ENCODE data around the gene FARS2.
"Not testable (repeated sequence)": the region's sequence is repeated elsewhere in the genome, so short reads cannot be mapped to it uniquely, and the experiment has no call there.

The FARS2 gene

GRCh38 chr6:5645328-5646290 lies 384.3 kb downstream of the FARS2 start:
- no peak for DNase-seq

DNA sequence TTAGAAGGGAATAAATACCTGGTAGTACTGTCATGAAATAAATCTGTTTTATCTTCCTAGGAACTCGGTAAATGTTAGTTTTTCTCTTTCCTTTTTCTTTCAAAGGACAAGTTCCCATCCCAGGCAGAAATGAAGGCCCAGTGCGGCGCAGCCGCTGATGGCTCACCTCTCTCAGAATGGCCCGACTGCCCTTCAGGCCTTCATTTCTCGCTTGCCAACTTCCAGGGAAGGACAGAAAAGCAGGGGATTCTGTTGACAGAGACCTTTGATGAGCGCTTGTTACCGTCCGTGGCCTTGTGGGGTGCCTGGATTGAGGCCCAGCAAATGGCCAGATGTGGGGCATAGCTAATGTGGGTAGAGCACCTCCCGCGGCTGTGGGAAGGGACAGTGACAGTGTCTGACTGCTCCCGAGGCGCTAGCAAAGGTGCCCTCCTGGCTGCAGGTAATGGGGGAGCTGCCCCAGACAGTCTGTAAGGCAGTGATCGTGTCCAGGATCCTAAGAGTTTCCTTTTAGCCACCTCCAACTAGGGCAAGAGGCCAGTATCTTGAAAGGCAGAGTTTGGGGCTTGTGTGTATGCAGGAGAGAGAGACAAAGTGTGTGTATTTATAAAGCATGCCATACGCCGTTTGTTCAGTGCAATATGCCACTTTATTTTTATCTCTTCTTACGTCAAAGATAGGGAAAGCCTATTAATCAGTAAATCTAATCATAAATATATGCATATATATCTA lies 391.3 kb downstream of the FARS2 start:
- DNase-seq = no peak

DNA sequence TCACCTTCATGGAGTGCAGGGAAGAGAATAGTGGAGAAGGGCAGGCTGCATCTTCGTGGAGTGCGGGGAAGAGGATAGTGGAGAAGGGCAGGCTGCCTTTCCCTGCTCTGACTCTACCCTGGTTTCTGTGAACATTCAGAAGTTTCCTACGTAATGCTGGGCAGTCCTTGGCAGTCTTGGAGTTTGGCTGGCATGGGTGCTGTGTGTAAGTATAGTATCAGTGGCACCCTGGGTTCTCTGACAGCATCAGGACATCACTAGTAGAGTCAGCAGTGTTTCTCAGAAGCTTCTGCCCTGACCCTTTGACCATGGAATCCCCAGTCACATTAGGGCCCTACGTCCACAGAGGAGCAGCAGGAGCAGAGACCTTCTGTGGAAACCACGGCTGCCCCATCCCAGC lies 392.5 kb downstream of the FARS2 start:
- no peak for DNase-seq

GRCh38 chr6:5656226-5656625 lies 394.9 kb downstream of the FARS2 start:
- no peak for DNase-seq

- not testable (repeated sequence) for DNase-seq
These were observed 395.4 kb downstream of the FARS2 start for GRCh38 chr6:5656695-5657094.

DNA sequence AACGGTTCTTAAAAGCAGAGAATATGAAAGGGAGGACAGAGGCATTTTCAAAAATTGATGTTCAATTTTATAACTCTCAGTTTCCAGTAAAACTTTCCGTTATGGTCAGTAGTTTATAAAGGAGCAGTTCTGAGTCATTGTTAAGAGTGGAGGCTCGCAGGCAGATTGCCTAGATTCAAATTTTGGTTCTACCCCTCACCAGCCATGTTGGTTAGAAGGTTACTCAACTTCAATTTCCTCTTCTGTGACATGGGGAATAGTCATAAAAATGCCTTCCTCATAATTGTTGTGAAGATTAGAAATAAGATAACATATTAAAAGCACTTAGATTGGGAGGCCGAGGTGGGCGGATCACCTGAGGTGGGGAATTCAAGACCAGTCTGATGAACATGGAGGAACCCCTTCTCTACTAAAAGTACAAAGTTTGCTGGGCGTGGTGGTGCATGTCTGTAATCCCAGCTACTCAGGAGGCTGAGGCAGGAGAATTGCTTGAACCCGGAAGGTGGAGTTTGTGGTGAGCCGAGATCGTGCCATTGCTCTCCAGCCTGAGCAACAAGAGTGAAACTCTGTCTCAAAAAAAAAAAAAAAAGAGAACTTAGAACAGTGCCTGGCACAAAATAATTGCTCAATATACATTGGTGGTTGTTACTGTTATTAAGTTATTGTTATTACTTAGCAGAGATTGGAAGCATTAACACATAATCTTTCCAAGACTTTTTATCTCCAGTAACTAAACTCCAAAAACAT lies 396.5 kb downstream of the FARS2 start:
- DNase-seq = no peak

DNA sequence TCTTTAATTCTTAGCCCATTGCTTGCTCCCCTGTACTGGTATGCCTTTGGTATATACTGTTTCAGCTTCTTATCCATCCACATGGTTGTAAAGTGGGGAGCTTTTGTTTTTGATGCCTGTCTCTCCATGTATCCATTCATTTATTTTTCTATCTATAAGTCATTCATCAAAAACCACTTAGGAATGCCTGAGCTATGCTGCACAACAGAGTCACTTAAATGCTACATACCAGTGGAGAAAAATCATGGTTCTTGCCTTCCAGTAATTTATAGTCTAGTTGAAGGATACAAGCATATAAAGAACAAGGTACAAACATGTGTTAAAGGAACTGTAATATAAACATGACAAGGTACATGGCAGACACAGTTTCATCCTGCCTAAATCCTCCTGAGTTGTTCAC lies 398.2 kb downstream of the FARS2 start:
- no peak for DNase-seq

DNA sequence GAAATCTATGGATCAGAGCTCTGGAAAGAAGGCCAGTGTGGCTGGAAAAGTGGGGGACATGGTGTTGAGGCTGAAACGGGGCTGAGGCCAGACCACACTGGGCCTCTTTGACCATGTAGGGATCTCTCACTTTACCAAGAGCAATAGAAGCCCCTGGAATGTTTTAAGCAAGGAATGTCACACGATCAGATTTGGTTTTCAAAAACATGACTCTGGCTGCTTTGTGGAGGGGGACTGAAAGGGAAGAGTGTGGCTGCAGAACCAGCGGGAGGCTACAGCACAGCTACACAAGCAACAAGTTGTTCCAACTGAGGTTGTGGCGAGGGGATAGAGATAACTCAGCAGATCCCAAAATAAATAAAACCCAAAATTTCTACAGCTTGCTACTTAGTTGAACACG lies 399.5 kb downstream of the FARS2 start:
- no peak for DNase-seq

- no peak for DNase-seq
These were observed 401.5 kb downstream of the FARS2 start for GRCh38 chr6:5662797-5663196.

DNA sequence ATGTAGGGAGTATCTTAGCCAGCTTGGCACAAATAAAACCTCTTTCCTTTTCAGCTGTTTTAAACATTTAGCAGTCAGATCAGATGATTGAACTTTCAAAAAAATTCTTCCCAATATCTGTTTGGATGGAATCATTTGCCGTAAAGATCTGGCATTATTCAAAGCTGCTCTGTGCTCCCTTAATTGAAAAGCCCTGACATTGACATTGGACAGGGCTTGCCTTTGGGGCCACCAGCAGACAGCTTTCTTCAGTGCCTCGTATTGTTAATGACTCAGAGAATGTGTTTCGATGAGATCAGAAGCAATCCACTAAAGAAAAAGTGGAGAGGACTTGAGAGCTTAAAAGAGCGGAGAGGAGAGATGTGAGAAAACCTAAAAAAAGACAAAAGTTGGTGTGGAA lies 401.9 kb downstream of the FARS2 start:
- DNase-seq = no peak

DNA sequence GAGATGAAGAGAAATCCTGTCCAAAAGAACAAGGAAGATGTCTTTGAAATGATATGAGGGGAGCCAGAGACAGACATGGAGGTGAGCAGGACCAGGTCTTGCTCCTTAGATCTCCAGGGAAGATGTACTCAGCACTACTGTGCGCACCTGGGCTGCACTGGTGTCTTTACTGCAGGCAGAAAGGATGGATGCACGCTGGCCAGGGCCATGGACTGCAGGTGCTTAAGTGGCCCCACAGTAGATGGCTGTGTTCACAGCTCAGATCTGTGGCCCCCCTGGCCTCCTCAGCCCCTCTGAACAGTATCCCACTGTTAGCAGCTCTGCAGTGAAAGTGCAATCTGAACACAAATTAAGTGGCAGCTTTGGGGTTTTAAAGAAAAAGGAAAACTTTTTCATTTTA lies 402.4 kb downstream of the FARS2 start:
- DNase-seq = no peak

GRCh38 chr6:5664149-5664548 lies 402.8 kb downstream of the FARS2 start:
- DNase-seq = no peak

DNA sequence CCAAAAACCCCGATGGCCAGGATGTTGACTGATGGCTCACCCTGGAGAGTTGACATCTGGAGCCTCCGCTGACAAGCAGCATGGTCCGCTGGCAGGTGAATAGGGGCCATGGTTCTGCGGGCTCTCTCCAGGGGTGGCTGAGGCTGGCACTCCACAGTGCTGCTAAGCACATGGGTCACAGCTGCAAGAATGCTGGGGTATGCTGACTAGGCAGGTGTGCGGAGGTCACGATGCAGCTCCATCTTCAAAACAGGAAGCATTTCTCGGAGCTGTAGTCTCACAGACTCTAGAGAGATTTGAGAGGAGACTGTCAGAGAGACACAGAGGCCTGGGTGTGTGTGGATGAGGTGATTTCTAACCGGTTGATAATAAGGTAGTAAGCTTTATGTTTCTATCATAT lies 403.9 kb downstream of the FARS2 start:
- no peak for DNase-seq

GRCh38 chr6:5665667-5666066 lies 404.4 kb downstream of the FARS2 start:
- DNase-seq = no peak

- no peak for DNase-seq
These were observed 405.4 kb downstream of the FARS2 start for GRCh38 chr6:5666695-5667094.

DNA sequence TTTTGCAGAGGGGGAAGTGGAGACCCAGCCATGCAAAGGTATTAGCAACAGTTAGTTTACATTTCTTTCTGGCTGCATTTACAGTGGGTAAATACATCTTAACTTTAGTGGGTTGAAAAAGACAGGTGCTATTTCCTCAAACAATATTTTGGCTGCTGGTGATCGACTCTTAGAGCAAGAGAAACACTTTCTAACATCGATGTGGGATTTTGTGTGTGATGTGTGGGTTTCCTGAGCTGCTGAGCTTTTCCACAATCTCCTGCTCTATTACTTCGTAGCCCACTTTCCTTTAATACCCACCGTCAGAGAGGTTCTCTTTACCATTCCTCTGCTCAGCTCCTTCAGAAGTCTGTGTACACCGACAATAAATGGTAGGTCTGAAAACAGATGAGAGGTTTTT lies 406.4 kb downstream of the FARS2 start:
- DNase-seq = no peak

DNA sequence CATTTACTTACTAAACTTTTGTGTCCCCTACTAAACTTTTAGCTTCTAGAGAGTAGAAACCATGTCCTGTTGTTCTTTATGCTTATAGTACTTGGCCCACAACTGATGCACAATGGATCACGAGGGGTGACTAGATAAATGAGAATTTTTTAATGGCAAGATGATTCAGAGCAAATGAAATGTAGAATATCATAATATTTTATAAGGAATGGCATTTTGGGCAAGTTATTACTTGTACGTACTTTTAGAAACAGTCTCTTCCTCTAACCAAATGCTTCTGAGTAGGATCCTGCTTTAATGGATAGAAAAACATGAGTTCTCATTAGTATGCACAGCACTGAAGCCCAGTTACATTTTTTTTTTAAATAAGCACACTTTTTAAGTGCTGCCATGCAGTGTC lies 409.1 kb downstream of the FARS2 start:
- DNase-seq = no peak

- DNase-seq = no peak
These were observed 409.7 kb downstream of the FARS2 start for GRCh38 chr6:5670811-5671561.

- no peak for DNase-seq
These were observed 410.6 kb downstream of the FARS2 start for GRCh38 chr6:5671601-5672559.

DNA sequence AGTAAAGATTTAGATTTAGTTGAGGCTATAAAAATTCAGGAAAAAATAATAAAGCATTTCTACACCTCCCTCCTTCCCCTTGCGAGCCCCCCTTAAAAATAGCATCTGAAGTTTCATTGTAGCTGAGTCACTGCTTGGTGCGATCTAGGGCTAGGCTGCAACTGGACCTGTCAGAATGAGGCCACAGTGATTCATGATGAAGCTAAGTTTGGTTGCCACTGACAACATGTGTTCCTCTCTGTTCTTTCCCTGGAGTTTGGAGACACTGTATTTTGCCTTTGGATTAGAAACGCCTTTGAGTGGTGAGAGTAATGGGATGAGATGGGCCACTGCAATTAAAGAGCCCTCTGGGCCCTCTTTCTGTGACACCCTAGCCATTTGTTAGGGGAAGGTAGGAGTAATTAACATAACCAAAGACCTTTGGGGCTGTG lies 411.3 kb downstream of the FARS2 start:
- DNase-seq = no peak

GRCh38 chr6:5673019-5673790 lies 411.9 kb downstream of the FARS2 start:
- no peak for DNase-seq
